NOMO-1 treated with DMSO at 0.1 percent for 48 hours (cell line): ENCODE results near the gene TMEM181.
A peak's percentile ranks its signal among the peaks of the same experiment; 100 is the strongest.
"Not testable (repeated sequence)": the region's sequence is repeated elsewhere in the genome, so short reads cannot be mapped to it uniquely, and the experiment has no call there.

Source experiments
- DNase-seq: peaks from one replicate; lab custom pipeline; 2025; ENCODE audit not compliant: unreplicated experiment; lab: John Stamatoyannopoulos, UW

Gene TMEM181

GRCh38 chr6:158635427-158636073 lies 75.7 kb downstream of the TMEM181 start:
- no peak for DNase-seq

- DNase-seq = no peak
Measured at GRCh38 chr6:158636778-158637177, 76.9 kb downstream of the TMEM181 start.

- DNase-seq = no peak
Measured at GRCh38 chr6:158638324-158638854, 78.5 kb downstream of the TMEM181 start.

- DNase-seq = no peak
Measured at GRCh38 chr6:158639056-158639455, 79.2 kb downstream of the TMEM181 start.

- DNase-seq = no peak
Measured at GRCh38 chr6:158640519-158640918, 80.6 kb downstream of the TMEM181 start.

GRCh38 chr6:158642097-158642601 lies 82.3 kb downstream of the TMEM181 start:
- DNase-seq = no peak

GRCh38 chr6:158643836-158644230 lies 83.9 kb downstream of the TMEM181 start:
- no peak for DNase-seq

GRCh38 chr6:158644231-158645063 lies 84.6 kb downstream of the TMEM181 start, which contains the start of gene DYNLT1:
Gene DYNLT1 (minus strand): TSS chr6:158644743. CDS start chr6:158644708, 35 bp downstream.
- DNase-seq = peak; percentile 73

GRCh38 chr6:158645064-158646022 lies 85.5 kb downstream of the TMEM181 start:
- no peak for DNase-seq

- DNase-seq = no peak
Measured at GRCh38 chr6:158646023-158646910, 86.4 kb downstream of the TMEM181 start.

GRCh38 chr6:158647501-158647900 lies 87.6 kb downstream of the TMEM181 start:
- no peak for DNase-seq

- no peak for DNase-seq
Measured at GRCh38 chr6:158648682-158649131, 88.8 kb downstream of the TMEM181 start.

- DNase-seq = peak; percentile 53
Measured at GRCh38 chr6:158649289-158650143, 89.6 kb downstream of the TMEM181 start, which contains the start of gene SYTL3. Gene SYTL3 (plus strand): TSS chr6:158650054. CDS start chr6:158663269, 13,215 bp downstream.

- DNase-seq = not testable (repeated sequence)
Measured at GRCh38 chr6:158651981-158652737, 92.3 kb downstream of the TMEM181 start.

GRCh38 chr6:158653577-158654354 lies 93.9 kb downstream of the TMEM181 start:
- DNase-seq = peak; percentile 83

- no peak for DNase-seq
Measured at GRCh38 chr6:158654498-158654897, 94.6 kb downstream of the TMEM181 start.

- DNase-seq = peak; percentile 81
Measured at GRCh38 chr6:158654960-158655489, 95.1 kb downstream of the TMEM181 start.
